ENCODE data around the gene ALLC. TPM values are rescaled to one million over a fixed set of nuclear protein-coding genes. Genes with fewer than 3 reads are reported as not detected.

The ALLC gene
- total RNA-seq, 1 experiment from 2014 or later: not detected

DNA sequence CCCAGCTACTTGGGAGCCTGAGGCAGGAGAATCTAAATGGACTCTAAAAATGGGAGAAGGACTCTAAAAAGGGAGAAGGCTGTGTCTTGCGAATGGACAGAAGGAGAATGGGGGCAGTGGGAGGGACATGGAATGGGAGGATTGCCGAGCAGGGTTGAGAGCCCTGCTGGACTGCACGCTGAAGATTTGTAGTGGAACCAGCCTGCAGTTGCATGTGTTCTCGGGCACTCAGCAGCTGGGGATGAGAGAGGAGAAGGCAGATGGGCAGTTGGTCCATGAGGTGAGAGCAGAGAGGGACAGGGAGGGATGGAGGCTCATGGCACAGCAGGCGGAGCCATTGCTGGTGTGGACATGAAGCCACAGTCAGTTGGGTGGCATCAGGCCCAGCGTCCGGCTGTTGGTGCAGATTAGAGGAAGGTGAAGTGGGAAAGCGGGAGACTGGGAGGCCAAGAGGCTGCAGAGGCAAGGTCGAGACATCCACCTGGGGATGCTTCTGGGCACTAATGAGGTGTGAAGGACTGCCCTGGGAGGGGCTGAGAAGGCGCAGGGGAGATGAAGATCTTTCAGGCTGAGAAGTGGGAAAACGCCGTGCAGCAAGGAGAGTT lies 86.1 kb downstream of the ALLC start:
- Histone ChIP-seq H3K27ac (ENCODE audit: low read length) (no peak overlapping the region), H3F3A (ENCODE audit: low read length, unreplicated experiment) (no peaks in the 10 kb centered on the region), H3K9me2 (replicated peaks; ENCODE audit: low read length) (no peaks in the 10 kb centered on the region), H3K27me3 (ENCODE audit: low read length) (peaks cover 25% of the 10 kb centered on the region), H2AFZ (ENCODE audit: low read length) (no peak overlapping the region), H3K4me1 (ENCODE audit: insufficient read depth, low read length) (no peaks in the 10 kb centered on the region), H3K4me2 (ENCODE audit: low read length) (no peak overlapping the region), H3K4me3 (ENCODE audit: low read length) (no peak overlapping the region), H3K79me2 (ENCODE audit: low read length) (no peaks in the 10 kb centered on the region), H4K20me1 (ENCODE audit: low read length) (no peaks in the 10 kb centered on the region), H3K9ac (ENCODE audit: low read length) (no peak overlapping the region), H3K36me3 (ENCODE audit: low read depth, low read length) (no peaks in the 10 kb centered on the region), H3K9me3 (ENCODE audit: low read length) (no peaks in the 10 kb centered on the region)
- TF ChIP-seq EZH2phosphoT487 (IDR thresholded peaks at IDR 0.05; ENCODE audit: borderline replicate concordance, low read length) (no peak), EZH2 (IDR thresholded peaks at IDR 0.05; ENCODE audit: low read length, unreplicated experiment) (no peak)
- TF ChIP-seq, protein P1, sequence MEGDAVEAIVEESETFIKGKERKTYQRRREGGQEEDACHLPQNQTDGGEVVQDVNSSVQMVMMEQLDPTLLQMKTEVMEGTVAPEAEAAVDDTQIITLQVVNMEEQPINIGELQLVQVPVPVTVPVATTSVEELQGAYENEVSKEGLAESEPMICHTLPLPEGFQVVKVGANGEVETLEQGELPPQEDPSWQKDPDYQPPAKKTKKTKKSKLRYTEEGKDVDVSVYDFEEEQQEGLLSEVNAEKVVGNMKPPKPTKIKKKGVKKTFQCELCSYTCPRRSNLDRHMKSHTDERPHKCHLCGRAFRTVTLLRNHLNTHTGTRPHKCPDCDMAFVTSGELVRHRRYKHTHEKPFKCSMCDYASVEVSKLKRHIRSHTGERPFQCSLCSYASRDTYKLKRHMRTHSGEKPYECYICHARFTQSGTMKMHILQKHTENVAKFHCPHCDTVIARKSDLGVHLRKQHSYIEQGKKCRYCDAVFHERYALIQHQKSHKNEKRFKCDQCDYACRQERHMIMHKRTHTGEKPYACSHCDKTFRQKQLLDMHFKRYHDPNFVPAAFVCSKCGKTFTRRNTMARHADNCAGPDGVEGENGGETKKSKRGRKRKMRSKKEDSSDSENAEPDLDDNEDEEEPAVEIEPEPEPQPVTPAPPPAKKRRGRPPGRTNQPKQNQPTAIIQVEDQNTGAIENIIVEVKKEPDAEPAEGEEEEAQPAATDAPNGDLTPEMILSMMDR (conservative IDR thresholded peaks at IDR 0.05; ENCODE audit: low read depth, low read length): no peak
- ChIA-PET POLR2A (ENCODE audit: unreplicated experiment) (no interaction called here), CTCF (no interaction called here)
- no peak for ATAC-seq
- intact Hi-C loops (cut with micrococcal nuclease): no loop called here
- no peak for DNase-seq
- no TSS peak for BruUV-seq (replicated peaks)

DNA sequence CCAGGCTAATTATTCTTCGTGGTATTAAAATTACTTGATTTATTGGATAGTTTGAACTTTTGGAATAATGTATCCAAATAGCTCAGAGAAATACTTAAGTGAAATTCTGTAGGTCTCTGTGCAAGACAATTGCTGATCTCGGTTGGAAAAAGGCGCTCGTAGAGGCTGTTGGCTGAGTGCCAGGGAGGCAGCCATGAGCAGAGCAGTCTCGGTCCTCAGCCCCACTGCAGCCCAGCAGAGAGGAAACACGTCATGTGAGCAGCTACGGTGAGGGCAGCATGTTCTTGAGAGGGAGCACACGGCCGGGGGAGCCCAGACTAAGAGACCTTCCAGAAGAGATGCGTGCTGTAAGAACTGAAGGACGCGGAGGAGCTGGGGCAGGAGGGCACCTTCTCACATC lies 87.9 kb downstream of the ALLC start:
- DNase-seq: no peak
- intact Hi-C loops (cut with micrococcal nuclease): no loop called here

More for the DNA sequence above, 87.9 kb downstream of the ALLC start:
- ATAC-seq: no peak
- Histone ChIP-seq H3K9ac (ENCODE audit: low read length) (no peak overlapping the region), H3K27ac (ENCODE audit: low read length) (no peak overlapping the region), H3K4me3 (ENCODE audit: low read length) (no peak overlapping the region), H3K4me2 (ENCODE audit: low read length) (no peak overlapping the region), H2AFZ (ENCODE audit: low read length) (no peak overlapping the region), H3K9me3 (ENCODE audit: low read length) (no peaks in the 10 kb centered on the region), H3K36me3 (ENCODE audit: low read depth, low read length) (no peaks in the 10 kb centered on the region), H4K20me1 (ENCODE audit: low read length) (no peaks in the 10 kb centered on the region), H3F3A (ENCODE audit: low read length, unreplicated experiment) (no peaks in the 10 kb centered on the region), H3K9me2 (replicated peaks; ENCODE audit: low read length) (no peaks in the 10 kb centered on the region), H3K27me3 (ENCODE audit: low read length) (peaks cover 43% of the 10 kb centered on the region), H3K79me2 (ENCODE audit: low read length) (no peaks in the 10 kb centered on the region), H3K4me1 (ENCODE audit: insufficient read depth, low read length) (no peaks in the 10 kb centered on the region)
- ChIA-PET POLR2A (ENCODE audit: unreplicated experiment) (no interaction called here), CTCF (no interaction called here)
- TF ChIP-seq, protein P1 (conservative IDR thresholded peaks at IDR 0.05; ENCODE audit: low read depth, low read length): no peak
- TF ChIP-seq EZH2phosphoT487 (IDR thresholded peaks at IDR 0.05; ENCODE audit: borderline replicate concordance, low read length) (no peak), EZH2 (IDR thresholded peaks at IDR 0.05; ENCODE audit: low read length, unreplicated experiment) (no peak)
- BruUV-seq (replicated peaks): no TSS peak

All from PC-3 (cell line).